ENCODE results near the gene RIMS3.
"Not testable (repeated sequence)": the region's sequence is repeated elsewhere in the genome, so short reads cannot be mapped to it uniquely, and the experiment has no call there.

Gene RIMS3

DNA sequence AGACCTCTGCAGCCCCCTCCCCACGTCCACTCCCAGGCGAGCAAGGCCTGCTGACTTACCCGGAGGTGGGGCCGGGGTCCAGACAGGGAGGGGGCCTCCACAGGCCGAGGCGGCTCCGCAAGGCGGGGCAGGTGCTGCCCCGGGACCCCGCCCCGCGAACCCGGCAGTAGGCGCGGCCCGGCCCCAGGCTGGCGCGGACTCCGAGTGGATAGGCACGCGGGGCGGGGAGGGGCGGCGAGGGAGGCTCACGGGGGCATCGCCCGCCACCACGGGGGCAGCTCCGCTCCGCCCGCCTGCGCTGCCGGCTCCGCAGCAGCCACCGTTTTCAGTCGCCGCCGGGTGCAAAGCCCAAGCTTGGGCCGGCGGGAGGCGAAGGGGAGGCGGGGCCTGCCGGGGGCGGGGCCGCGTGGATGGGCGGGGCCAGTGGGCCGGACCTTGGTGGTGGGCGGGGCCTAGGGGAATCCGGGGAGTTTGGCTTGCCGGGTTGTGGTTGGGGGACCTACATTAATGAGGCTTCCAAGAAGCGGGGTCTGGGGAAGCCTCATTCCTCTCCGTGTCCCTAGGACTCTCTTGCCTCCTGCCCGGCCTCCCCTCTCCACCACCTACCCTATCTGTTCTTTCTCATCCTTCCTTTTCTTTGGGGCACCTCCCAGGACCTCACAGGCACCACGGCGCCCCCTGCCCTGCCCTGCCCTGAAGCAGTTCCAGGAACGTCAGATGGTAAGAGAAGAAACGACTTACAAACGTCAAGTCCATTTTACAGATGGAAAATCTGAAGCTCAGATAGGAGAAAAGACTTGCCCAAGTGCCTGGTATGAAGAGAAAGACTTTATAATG, at the start of gene RIMS3:
RIMS3 (minus strand) TSS at position 348 of the 837 bp plus-strand sequence. CDS start 23,757 bp downstream, outside the sequence.
- DNase-seq, result peak; percentile 100

DNA sequence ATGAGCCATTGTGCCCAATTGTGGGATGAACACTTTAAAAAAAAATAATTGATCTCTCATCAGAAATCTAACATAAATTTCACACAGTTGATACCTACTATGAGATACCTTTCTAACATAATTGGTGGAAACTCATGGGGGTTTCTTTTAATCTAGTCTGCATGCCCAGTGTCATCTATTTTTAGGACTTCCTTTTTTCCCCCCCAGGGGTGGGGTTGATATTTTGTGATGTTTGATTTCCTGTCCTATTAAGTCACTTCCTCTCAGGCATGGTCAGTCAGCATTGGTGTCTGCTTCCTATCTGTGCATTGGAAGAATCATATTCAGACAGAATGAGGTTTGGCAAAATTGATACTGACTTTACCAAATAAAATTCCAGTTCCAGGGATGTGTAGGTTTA, 47.5 kb upstream of the RIMS3 start:
- no peak for DNase-seq

DNA sequence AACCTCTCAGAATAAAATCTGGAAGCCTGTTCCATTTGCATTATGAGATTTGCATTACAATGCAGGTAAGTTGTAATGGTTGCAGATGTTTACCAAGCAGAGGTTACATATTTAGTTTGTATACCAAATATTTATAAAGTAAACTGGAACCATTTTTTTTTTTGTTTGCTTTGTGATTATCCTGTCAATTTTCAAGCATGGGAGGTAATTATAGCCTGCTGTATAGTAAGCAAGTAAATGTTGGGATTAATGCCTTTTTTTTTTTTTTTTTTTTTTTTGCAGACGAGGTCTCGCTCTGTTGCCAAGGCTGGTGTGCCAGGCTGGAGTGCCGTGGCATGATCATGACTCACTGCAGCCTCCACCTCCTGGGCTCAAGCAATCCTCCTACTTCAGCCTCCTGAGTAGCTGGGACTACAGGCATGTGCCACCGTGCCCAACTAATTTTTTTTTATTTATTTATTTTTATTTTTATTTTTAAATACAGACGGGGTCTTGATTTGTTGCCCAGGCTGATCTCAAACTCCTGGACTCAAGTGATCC, 47.0 kb upstream of the RIMS3 start:
- DNase-seq, result no peak

DNA sequence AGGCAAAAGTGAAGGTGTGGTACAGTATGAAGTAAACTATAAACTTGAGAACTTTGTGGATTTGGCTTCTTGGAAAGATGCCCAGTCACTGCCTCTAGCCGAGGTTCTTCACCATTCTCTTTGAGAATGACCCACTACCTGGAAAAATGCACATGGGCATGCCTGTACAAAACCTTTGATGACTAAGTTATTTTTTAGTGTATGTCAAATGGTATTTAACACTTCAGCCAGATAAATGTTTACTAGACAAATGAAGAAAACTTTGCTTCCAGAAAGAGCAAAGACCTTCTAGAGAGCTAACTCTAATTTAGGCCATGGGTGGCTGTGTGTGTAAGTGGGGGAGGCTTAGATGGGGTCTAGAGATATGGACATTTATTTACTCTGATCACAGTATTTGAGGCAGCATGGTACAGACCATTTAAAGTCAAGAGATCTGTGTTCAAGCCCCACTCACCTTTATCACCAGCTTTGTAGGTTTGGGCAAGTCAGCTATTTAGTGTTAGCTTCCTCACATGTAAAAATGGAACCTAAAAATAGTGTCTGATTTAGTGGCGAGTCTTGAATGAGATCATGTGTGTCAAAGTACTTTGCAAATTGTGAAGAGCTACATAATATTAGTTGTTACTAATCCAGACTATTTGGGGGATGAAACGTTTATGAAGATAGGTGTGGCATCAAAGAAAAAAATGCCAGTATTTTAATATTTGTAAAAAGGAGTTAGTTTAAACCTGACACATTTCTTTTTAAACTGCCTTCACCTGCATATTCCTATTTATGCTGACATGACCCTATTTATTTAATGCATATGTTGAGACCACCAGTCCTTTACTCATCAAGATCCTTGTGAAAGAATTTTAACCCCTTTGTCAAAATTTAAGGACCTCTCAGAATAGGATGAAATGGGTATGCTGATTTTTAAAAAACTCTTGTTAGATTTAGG, 46.3 kb upstream of the RIMS3 start:
- peak; percentile 97 for DNase-seq

DNA sequence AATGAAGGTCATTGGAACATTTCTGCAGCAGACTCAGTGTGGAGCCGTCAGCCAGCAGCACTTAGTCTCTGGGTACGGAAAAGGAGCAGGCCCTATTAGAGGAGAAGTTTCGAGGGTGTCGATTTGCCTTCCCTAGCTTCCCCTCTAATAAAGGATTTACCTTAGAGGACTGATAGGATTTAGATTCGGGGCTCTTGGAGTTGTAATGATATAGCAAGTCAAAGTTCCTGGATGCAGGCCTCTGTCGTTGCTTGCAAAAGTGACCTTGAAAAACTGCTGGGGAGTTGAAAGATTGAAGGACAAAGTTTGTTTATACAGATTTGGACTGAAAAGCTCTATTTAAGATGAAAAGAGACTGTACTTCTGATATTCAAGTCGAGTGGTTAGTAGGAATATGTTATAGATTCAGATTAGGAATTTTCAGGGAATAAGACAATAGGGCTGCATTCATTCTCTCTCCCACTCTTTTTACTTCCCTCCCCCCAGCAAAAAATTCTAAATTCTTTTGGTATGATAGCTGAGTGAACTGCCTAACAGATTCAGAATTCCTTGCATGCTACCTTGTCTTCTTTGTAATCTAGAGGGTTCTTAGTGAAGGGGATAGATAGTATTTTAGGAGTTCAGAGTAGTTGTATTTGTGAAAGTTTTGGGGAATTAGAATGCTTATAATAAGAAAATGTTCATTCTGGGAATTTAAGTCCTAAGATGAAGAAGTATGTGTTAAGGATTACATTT, 45.3 kb upstream of the RIMS3 start:
- DNase-seq, result no peak

DNA sequence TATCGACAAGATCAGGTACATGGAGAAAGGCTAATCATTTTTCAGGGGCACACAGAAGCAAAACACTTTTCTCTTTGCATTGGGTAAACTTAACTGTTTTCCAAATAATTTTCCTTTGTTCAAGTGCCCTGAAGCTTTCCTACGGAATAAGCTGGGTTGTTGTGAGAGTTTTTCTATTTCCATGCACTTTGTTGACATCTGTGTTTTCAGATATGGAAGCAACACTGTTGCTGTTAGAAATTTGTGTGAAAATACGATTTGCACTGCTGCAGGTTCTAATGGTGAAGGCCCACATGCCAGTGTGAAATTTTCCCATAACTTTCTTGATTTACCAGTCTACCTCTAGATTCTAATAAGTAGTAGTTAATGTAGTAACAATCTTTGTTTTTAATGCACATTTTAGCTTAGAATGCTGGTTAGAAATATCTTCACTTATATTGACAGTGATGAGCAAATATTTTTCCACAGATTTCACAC, 44.4 kb upstream of the RIMS3 start:
- no peak for DNase-seq

DNA sequence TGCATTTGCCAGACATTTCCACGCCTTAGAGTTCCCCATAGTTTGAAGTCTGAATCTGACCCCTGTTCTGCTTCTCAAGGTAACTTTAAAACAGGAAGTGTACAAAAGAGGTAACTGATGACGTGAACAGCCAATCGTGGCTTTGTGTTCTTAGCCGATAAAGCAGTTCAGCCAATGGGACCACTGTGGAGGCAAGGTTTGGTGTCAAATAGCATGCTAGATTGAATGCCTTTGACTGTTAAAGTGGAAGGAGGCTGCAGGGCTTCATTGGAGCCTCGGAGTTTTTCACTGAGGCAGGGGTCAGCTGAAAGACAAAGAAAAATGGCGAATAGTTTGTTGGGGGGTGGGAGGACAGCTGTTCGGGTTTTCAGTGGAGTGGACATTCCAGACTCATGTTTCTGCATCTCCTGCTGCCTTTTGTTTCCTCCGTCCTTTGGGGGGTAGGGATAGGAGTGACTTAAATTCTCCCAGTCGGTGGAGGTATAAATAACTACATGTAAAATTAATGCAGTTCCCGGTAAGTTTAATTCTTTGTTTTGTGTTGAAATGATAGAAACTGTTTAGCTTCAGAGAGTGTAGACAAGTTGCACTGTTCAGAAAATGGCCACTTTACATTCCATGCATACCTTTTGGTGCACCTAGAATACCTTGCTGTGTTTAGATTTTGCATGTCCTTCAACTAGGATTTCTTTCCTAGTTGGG, 43.8 kb upstream of the RIMS3 start:
- DNase-seq, result peak; percentile 100

DNA sequence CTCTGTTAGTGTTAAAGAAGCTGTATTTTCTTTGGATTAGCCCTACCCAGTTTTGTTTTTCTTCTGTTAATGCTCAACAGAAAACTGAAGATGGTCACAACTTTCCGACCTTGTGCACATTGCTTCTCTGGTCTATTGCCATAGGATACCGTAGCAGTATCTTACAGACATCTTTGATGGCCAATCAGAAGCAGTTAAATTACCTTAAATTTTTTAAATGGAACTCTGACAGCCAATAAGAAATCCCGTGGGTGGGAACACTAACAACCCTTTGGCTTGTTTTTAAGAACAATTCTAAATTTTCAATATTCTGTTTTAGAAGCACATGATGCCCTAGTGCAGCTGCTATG, 43.2 kb upstream of the RIMS3 start:
- peak; percentile 100 for DNase-seq

DNA sequence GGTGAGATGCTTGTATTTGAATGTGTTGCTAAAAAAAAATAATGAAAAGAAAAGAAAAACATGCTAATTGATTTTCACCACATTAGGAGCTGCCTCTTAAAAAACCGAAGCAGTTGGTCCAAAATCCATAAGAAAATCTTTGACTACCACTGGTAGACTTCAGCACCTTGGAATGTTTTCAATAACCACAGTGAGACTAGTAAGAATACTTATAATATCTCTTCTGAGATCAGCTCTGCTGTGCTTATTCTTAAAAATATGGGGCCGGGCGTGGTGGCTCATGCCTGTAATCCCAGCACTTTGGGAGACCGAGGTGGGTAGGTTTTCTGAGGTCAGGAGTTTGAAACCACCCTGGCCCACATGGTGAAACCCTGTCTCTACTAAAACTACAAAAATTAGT, 41.1 kb upstream of the RIMS3 start:
- DNase-seq, result no peak

DNA sequence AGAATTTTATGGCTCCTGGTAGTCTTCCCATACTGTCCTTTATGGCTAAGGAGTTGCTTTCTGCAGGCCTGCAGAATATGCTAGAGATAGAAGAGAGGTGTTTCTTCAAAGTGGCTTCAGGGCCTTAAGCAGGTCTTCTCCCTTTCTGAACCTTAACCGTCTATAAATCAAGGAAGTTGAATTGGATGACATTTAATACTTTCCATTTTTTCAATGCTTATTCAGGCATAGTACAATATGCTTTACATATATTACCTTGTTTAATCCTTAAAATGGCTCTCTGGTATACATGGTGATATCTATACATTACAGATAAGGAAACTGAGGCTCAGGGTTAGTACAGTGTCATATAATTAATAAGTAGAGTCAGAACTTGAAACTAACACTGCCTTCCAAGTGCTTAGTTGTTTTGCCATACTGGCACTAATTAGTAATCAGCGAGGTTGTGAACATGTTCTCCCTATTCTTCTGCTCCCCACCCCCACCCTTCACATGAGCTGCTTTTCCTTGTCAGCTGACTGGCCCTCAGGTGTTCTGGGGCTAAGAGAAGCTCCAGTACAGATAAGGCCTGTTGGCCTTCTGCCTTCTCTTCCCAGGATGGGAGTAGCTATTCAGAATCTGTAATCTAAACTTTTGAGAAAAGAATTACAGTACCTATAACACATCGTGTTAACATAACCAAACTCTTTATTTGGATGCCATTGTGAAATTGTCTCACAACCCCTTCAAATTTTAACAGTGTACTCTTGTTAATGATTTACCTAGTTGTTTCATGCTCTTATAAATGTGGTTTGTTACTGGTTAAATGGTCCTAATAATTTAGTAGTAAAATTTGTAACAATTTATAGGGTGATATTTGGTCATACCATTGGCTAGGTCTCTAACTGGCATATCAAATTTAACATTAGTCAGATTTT, 39.6 kb upstream of the RIMS3 start:
- DNase-seq, result no peak

DNA sequence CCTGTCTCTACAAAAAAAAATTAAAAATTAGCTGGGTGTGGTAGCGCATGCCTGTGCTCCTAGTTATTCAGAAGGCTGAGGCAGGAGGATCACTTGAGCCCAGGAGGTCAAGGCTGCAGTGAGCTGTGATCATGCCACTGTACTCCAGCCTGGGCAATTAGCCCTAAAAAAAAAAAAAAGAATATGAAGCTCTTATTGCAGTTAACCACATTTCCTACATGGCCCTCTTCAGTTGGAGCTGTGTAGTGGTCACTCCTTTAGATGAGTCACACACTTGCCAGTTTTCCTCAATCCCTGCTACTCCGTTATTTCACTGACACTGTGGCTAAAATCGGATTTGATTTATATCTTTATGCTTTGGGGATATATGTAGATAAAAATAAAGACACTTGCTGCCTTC, 37.8 kb upstream of the RIMS3 start:
- DNase-seq, result no peak

DNA sequence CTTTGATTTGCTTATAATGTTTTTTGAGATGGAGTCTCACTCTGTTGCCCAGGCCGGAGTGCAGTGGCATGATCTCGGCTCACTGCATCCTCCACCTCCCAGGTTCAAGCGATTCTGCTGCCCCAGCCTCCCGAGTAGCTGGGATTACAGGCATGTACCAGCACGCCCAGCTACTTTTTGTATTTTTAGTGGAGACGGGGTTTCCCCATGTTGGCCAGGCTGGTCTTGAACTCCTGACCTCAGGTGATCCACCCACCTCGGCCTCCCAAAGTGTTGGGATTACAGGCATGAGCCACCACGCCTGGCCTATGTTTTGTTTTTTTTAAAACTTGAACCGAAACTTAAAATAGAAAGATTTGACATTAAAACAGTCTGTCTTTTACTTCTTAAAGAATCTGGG, 37.3 kb upstream of the RIMS3 start:
- not testable (repeated sequence) for DNase-seq

DNA sequence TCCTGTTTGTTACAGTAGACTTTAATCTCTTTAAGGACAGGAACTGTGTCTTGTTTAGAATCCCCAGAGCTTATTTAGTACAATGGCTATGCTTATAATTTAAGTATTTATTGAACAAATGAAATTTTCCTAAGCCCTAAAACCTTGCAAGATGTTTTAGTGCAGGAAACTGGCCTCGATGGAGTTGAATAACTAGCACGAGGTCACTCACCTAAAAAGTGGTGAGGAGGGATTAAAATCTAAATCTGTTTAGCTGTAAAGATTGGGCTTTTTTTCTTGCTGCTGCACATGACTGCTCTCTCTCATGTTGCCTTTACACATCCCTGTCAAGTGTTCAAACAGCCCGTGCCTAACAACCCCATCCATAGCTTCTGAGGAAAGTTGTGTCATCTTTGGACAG, 36.2 kb upstream of the RIMS3 start:
- no peak for DNase-seq

DNA sequence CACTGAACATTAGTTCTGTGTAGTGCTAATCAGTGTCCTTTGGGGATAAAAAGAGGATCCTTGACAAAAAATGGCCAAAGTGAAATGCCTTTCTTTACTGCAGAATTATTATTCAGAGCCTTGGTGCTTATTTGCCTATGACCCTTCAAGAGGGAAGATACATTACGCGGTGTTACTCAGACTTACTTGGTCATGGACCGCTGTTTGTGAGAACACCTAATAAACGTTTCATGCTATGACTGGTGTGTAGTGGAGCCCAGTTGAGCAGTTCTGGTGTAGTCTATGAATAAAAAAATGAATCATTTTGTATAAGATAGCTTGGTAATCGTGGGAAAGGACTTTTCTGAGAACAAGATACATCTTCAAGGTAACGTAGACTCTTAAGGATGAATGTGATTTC, 34.3 kb upstream of the RIMS3 start:
- DNase-seq, result no peak

DNA sequence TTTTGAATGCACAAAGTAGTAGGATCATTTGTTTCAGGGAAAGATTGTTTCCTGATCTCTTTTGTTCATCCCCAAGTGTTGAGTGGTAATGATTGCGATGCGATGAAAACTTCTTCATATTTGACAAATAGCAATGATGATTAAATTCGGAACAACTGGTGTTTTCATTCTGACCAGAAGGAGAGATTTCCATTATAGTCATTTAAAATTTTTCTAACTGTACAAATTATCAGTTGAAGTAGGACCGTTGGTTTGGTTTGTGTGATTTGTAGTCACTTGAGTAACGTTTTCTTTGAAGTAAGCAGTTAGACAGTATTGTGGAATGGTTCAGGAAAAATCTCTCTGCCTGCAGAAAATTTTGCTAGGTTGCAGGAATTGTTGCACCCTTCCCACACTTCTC, 32.0 kb upstream of the RIMS3 start:
- no peak for DNase-seq

DNA sequence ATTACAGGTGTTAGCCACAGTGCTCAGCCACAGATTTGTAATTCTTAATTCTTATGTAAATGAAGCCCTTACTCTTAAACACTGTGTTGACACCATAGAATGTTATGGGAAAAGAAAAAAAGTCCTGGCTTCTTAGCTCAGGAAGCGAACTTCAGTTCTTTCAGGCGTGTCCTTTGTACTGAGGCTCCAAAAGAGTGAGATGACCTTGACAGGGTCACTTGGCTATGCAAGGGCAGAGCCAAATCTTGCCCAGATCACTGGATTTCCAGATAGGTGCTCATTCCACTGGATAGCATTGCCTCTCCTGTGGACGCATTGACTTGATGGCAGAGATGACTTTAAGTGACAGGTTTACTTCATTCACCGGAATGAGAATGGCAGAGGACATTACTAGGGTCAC, 30.8 kb upstream of the RIMS3 start:
- no peak for DNase-seq

DNA sequence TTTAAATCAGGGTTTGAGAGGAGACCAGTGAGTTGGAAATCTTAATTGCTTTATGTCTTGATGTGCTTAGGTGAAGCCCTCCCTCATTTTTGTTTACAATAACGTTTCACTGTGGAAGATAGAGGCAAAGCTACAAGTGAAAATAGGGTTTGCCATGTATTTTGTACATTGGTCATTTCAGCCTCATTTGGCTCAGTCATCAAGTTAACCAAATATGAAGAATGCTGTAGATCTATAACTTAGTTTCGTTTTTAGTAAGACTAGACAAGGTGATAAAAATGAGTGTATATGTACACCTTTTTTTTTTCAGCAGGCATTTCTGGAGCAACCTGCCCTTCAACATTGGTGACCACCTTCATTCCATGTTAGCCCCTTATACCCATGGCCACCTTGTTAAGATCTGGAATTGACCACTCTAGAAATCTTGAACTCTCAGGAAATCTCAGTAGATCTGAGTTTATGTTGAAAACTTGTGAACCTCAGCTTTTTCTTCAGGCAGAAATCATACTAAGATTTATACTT, 28.9 kb upstream of the RIMS3 start:
- DNase-seq, result no peak

DNA sequence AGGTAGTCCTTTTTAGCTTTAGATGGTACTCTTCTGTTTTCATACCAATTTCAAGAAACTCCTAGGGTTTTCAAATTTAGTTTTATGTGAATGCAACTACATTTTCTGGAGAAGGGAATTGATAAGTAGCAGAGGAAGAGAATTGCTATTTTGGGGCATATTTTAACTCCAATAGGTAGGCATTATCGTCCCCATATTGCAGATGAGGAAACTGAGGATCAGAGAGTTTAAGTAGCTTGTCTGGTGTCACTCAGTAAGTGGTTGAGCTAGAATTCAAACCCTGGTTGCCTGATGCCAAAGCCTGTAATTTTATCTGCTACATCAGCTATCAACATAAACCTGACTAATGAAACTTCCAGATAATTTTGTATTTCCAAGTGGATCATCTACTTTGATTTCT, 27.9 kb upstream of the RIMS3 start:
- DNase-seq, result no peak

DNA sequence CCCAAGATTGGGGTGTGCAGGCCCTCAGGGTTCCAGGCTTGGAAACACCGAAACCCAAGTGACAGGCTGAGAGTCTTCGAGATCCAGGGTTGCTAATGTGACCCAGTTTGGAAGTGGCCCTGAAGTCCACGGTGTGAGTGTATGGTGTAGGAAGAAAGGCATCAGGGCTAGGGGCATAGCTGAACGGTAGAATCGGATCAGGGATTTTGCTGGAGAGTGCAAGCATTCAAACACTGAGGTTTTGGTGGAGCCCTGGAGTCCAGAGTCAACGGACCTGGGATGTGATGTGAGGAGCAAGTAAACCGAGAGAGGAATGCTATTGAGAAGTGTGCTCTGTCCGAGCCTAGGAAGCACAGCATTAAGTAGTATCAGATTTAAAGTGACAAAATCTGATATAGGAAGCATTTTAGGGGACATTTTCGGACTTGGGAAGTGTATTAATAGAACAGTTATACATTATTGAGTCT, 27.0 kb upstream of the RIMS3 start:
- DNase-seq, result peak; percentile 99

DNA sequence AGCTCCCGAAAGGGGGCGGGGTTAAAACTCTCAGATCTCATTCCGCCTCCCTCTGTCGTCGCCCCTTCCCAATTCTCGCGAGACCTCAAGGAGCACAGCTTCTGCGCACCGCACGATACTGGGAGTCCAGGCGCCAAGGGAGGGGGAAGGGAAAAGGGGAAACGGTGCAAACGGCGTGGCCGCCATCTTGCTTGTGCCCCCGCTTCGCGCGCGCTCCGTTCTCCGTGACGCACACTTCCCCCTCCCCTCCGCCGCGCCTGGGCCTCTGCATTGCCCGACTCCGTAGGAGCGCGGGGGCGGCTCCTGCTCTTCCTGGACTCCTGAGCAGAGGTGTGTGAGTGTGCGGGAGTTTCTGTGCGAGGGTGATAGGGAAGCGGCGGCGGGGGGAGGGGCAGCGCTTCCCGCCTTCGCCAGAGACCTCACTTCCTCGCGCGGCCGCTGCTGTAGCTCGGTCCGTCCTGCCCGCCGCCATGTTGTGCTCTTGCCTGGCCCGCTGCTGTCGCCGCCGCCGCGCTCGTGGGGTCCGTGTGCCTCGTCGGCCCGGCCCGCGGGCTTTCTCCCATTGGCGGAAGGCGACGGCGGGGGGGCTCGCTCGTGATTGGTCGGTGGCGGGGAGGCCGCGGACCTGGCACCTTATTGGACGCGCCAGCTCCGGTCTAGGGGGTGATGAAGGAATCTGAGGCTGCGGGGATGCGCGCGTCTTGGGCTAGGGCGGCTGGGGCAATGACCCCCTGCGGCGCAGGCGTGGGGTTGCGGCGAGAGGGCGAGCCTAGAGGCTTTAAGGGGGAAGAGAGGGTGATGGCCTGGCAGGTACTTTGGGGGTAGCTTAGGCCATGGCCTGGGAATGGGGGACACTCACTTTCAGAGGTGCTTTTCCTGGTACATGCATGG, 26.3 kb upstream of the RIMS3 start, which contains the start of gene NFYC:
NFYC (plus strand) TSS at position 167 of the 891 bp plus-strand sequence. CDS start 47,140 bp downstream, outside the sequence.
- peak; percentile 100 for DNase-seq

Data from DMS 273 treated with DMSO at 0.1 percent for 48 hours (cell line).